Measurements from ENCODE around the gene HSPB2.
A peak's percentile ranks its signal among the peaks of the same experiment; 100 is the strongest.
"Not testable (repeated sequence)": the region's sequence is repeated elsewhere in the genome, so short reads cannot be mapped to it uniquely, and the experiment has no call there.

The HSPB2 gene

DNA sequence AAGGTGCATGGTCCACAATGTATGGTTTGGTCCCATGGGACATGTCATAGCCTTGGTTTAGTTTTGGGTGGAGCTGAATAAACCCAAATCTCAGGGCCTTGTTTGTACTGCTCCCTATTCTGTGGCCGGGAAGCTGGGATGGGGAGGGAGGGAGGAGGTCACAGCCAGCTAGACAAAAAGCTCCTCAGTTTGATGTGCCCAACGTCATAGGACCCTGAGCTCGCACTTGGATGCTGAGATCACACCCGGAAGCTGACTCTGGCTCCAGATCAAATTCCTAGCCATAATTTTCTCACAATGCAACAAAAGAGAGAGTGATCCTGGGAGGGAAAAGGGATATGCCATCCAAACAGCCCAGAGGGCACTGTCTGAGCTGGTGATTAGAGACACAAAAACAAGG lies 1.5 kb downstream of the HSPB2 start:
- peak; percentile 80 for DNase-seq (ENCODE audit: low spot score)

DNA sequence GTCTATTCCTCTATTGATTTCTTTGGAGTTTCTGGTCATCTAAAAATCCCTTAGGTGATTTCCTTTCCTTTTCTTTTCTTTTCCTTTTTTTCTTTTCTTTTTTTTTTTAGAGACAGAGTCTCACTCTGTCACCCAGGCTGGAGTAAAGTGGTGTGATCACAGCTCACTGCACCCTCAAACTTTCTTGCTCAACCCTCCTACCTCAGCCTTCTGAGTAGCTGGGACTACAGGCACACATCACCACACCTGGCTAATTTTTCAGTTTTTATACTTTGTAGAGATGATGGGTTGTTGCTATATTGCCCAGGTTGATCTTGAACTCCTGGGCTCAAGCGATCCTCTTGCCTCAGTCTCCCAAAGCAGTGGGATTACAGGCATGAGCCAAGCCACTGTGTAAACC lies 4.2 kb downstream of the HSPB2 start:
- no peak for DNase-seq (ENCODE audit: low spot score)

DNA sequence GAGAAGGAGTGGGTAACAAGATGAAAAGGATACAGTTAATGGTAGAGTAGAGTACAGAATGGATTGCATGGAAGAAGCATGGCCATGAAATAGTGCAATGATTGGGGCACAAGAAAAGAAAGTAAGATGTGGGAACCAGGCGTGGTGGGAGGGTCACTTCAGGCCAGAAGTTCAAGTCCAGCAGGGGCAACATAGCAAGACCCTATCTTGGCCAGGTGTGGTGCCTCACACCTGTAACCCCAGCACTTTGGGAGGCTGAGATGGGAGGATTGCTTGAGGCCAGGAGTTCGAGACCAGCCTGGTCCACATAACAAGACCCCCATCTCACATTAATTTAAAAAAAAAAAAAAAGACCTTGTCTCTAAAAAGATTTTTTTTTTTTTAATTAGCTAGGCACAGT lies 4.8 kb downstream of the HSPB2 start:
- no peak for DNase-seq (ENCODE audit: low spot score)

DNA sequence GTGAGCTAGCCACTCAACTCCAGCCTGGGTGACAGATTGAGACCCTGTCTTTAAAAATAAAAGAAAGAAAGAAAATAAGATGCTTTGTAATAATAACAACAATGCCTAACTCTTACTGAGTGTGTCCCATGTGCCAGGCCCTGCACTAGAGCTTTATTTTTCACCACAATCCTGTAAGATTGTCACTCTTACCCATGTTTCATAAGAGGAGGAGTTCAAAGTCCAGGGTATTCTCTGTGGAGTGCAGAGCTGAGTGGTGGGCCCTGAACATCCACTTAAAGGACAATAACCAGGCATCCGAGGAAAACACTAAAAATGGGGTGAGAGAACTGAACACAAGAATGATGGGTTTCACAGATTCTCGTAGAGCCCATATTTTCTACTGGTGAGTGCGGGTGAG lies 5.3 kb downstream of the HSPB2 start:
- no peak for DNase-seq (ENCODE audit: low spot score)

DNA sequence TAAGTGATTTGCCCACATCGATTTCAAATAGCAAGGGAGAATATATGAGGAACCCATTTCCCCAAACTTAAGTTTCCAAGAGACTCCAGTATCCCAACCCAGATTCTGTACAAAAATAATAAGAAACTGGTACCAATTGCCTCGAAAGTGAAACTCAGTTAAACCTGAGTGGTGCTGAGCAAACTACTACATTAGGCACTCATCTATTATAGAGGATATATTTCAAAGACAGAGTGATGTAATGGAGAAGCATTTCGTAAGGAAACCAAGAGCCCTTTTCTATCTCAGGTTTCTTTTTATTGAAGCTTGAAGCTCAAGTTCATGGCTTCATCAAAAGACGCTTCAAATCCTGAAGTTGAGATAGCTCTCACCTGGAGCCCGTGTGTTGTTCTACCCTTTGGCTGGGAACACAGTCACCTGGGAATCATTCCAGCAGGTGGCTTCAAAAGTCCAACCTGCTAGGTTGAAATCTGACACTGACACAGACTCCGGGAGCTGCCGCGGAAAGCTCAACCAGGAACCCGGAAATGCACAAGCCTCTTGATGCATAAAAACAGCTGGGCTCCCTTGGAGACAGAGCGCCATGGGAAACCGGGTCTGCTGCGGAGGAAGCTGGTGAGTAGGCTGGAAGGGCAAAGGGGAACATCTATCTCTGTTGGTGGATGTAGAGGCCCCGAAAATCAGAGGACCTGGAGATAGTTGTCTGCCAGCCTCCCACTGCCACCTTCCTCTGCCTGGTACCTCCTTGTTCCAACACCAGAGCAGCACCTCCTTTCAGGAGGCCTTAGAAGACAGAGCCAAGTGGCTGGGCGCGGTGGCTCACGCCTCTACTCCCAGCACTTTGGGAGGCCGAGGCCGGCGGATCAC lies 6.1 kb downstream of the HSPB2 start, which contains the start of gene C11orf52:
C11orf52 (plus strand) TSS at position 524 of the 867 bp plus-strand sequence; CDS start at position 584, 60 bp downstream.
- peak; percentile 94 for DNase-seq (ENCODE audit: low spot score)

DNA sequence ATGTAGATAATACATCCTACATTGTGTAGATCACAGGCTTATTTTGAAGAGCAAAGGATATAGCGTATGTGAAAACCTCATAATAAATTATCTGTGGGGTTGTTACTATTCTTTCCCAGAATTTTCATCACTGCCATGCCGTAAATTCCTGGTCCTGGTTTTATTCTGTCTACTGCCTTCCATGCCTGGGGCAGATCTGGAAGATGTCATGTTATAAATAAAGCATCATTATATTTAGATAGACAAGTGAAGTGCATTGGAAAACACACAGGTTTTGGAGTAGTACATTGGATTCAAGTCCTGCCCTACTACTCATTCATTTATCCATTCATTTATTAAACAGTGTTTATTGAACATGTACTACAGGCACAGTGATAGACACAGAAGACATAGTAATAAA lies 8.4 kb downstream of the HSPB2 start:
- DNase-seq (ENCODE audit: low spot score): no peak

DNA sequence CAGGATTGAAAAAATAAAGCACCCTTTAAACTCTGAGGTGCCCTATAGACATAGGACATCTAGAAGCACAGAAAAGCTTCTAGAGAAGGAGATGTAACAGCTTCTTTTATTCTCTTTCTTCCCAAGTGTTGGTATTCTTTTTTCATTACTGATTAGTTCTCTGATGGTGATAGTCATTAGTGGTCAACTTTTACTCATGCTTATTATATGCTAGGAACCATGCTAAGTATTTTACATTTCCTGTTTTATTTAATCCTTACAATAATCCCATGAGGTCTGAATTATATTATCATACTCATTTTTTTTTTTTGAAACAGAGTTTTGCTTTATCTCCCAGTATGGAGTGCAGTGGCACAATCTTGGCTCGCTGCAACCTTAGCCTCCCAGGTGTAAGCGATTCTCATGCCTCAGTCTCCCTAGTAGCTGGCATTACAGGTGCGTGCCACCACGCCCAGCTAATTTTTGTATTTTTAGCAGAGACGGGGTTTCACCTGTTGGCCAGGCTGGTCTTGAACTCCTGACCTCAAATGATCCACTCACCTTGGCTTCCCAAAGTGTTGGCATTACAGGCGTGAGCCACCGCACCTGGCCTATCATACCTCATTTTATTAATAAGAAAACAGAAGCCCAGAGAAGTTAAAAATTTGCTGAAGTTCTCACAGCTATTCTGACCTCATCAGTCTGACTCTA lies 9.2 kb downstream of the HSPB2 start:
- DNase-seq (ENCODE audit: low spot score): no peak

DNA sequence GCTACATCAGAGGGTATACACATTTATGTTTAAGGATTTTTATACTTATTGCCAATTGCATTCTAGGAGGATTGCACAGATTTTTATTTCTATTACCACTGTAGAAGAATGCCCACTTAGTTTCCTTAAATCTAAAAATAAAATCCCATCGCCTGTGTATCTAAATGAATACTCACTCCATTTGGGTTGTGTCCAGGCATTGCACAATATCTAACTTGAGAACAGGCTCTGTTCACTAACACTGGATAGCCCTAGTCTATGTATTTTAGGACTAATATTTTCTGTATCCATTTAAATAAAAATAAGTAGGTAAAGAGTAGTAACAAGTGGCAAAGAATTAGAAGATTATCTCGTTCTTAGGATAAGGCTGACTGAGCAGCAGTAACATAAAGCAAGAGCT lies 10.3 kb downstream of the HSPB2 start:
- DNase-seq (ENCODE audit: low spot score): peak; percentile 41

DNA sequence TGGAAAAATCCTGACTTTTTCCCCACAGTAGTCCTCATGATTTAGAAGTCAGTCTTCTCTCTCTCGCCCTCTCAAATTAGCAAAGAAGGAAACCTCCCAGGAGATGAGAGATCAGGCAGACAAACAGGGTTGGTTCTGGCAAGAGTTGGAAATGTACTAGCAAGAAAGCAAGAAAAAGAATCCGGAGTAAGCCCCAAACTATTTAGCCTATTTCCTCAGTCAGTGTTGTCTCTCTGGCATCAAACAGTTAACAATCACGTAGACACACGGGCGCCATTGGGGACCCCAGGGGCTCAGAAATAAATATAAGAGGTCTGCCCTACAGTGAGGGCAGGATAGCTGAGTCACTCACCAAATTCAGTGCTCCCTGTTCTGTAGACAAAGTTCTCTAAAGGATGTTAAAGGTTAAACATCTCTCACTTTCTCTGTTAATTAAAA lies 10.8 kb downstream of the HSPB2 start:
- DNase-seq (ENCODE audit: low spot score): peak; percentile 39

DNA sequence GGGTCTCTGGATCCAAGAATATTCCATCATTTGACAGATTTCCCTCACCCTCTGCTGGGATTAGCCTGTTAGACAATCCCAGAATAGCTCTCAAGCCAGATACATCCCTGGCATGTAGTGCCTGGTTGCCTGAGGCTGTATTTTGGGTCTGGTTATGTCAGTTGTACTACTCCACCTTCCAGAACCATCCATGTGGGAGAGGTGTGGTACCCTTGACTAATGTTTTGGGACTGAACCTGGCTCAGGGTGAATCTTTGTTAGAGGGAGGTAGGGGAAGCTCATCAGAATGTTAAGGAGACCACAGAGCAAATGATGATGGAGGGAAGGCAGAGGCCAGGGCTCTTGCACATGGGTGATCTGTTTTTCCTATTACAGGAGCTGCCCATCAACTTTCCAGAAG lies 11.4 kb downstream of the HSPB2 start:
- no peak for DNase-seq (ENCODE audit: low spot score)

DNA sequence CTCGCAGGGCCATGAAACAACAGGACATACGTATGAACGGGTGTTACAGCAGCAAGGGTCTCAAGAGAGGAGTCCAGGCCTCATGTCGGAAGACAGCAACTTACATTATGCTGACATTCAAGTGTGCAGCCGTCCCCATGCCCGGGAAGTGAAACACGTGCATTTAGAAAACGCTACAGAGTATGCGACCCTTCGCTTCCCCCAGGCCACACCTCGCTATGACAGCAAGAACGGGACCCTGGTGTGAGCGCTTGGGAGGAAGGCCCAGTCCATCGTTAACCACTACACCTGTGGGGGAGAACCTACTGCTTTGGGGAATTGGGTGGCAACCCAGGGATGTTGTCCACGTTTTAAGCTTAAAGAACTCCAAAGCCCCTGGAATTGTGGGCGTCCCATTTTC lies 13.4 kb downstream of the HSPB2 start:
- DNase-seq (ENCODE audit: low spot score): no peak

DNA sequence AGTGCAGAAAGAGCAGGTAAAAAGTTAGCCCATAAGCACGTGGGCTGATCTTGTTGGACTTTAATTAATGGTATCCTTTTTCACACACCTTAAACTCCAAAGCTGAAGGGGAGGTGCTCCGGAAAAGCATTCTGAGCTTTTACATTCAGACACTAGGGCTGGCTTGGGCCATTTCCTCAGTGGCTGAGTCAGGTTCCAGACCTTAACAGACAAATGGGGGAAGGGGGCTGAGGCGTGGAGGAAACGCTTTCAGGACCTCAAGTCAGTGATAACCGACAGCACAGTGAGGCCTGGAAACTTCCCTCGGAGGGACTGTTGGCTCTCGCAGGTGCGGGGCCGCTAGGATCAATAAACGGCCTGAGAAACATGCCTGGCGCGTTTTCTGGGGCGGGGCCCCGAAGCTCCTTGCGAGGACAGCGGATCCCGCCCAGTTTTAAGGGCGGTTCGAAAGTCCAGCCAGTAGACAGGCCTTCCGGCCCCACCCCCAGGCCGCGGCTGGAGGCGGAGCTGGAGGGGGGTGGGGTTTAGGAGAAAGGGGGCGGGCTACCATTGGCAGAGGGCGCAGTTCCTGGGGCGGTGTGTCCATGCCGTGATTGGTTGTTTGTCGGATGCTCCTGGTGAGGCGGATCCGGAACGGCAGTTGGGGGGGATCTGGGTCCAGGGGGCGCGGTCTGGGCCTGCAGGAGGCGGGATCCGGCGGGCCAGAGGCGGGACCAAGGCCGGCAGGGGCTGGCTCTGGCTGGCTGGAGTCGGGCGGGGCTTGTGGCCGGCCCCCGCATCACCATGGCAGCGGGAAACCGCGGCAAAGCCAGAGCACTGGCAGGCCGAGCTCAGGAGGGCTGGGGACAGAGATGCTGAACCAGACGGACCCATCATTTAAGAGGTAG lies 14.2 kb downstream of the HSPB2 start:
- DNase-seq (ENCODE audit: low spot score): peak; percentile 97

DNA sequence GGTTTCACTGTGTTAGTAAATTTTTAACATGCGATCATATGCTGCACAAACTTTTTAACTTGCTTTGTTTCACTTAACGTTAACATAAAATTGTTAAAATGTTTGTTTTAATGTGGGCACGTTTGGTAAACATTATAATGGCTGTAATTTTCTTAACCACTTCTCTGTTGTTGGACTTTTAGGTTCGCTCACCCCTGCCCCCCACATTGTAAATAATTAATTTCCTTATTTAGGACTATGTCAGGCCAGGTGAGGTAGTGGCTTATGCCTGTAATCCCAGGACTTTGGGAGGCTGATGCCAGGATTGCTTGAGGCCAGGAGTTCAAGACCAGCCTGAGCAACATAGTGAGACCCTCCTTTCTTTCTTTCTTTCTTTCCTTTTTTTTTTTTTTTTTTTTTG lies 17.9 kb downstream of the HSPB2 start:
- DNase-seq (ENCODE audit: low spot score): no peak

DNA sequence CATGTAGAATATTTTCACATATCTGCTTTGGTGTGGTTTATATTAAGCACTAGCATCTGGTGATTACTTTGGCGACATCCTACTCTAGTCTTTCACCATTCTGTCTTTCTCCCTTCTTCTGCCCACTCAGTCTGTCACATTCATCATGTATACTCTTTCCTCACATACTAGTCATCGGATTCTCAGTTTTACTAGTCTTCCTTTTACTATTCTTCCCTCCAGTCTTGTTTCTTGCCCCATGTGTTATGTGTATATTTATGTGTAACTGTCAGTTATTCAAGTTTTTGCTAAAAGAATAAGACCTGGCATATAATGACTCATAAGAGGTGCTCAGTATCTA lies 20.0 kb downstream of the HSPB2 start:
- no peak for DNase-seq (ENCODE audit: low spot score)

DNA sequence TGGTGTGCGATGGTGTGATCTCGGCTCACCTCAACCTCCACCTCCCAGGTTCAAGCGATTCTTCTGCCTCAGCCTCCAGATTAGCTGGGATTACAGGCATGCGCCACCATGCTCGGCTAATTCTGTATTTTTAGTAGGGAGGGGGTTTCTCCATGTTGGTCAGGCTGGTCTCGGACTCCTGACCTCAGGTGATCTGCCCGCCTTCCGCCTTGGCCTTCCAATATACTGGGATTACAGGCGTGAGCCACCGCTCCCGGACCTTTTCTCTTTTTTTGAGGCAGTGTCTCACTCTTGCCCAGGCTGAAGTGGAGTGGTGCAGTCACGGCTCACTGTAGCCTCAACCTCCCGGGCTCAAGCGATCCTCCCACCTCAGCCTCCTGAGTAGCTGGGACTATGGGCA lies 20.6 kb downstream of the HSPB2 start:
- DNase-seq (ENCODE audit: low spot score): not testable (repeated sequence)

DNA sequence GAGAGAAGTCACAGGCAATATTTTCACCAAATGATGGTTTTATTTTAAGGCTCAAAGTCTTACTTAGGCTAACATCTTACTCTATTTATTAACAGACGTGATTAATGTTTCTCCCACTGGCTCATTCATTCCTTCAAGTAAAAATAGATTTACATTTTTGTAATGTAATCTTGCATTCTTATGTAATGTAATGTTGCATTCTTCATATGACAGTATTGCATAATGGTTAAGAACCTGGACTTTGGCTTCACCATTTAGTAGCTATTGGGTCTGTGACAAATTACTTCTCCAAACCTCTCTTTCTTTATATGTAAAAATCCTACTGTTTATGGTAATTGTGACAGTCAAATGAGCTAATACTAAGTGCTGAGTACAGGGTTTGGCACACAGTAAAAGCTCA lies 21.3 kb downstream of the HSPB2 start:
- DNase-seq (ENCODE audit: low spot score): no peak

DNA sequence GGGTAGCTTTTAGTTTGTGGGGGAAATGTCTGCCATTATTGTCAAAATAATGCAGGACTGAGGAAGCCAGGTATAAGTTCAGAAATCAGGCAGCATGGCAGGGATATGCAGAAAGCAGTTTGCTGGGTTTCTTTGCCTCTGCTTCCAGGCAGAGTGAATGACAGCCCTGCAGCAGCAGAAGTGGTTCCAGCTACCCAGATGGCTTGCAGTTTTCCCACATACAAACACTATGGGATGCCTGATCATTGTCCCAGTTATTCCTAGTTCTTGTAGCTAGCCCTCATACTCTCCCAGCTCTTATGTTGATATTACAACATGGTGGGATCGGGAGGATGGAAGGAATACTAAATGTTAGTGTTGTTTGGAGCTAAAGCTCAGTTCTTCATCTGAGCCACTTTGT lies 21.8 kb downstream of the HSPB2 start:
- DNase-seq (ENCODE audit: low spot score): no peak

DNA sequence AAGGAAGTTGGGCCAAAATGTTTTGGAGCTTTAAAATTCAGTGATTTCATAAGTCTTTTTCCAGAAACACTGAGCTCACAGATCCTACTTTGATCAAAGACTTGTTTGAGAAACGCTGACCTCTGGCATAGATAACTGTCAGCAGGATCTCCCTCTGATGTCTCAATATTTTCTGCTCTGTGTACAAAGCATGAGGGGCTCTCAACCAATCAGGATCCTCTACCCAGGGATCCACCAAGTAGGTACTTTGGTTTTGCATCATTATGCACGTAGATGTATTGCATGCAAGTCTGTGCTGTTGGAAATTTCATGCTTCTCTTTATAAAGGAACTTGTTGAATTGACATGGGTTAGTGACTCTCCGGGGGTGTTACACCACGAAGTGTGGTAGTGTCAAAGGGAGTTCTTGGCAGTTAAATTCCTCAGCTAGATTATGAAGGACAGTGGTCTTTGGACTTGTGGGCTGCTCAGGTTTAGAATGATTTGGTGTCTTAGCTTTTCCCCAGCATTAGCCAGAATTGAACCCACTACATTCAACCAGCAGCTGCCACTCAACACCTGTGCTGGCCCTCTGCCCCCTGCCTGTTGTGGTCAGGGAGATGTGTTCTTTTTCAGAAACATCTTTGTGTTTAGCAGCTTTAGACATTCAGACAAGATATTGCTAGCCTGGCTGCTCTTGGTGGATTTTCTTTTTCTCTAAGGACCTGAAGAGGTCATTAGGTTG lies 22.9 kb downstream of the HSPB2 start:
- DNase-seq (ENCODE audit: low spot score): no peak

DNA sequence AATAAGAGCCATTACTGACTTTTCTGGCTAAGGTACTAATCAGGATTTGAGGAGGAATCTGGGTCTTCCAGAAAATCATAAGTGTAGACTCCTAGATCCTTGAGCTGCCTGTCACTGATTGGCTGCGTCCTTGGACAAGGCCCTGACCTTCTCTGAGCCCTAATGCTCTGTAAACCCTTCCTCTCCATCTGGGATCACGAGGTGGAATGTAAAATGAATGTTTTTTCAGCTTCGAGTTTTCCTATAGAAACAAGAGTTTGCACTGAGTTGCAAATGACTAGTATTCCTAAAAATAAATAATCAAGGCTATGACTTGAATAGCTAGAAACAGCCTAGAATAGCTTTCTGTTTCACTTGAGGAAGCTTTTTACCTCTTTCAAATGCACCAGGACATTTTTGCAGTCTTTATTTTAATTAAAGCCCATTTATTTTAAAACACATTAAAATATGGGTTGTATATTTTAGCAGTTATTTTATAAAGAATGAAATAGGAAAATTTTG lies 23.6 kb downstream of the HSPB2 start:
- no peak for DNase-seq (ENCODE audit: low spot score)

DNA sequence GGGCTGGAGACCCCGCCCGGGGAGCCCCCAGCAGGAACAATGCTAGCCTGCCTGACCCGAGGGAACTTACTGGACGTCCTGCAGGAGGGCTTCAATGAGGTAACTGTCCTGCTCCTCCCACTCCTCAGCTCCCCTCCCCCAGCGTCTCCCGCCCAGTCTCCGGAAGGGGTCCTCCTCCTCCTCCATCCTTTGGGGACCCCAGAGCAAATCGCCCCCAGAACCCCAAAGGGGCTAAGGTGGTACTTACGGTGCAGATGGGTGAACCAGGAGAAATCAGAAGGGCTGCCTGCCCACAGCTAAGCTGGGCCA lies 24.9 kb downstream of the HSPB2 start:
- DNase-seq (ENCODE audit: low spot score): no peak

DNA sequence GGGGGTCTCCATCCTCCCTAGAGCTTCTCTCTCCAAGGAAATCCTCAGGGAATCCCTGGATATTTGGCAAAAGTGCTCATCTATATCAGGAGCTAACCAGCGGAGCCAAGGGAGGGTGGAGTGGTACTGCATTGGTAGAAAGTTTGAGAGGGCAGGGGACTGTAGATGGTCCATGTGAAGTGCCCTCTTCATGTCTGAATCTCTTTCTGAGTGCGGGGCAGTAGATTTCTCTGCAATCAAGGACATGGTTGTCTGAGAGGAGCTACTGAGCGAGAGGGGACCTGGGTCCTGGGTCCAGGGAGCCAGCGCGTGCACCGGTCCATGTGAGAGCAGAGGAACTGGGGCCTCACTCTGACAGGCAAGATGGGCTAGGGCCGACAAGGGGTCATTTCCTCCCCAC lies 25.3 kb downstream of the HSPB2 start:
- DNase-seq (ENCODE audit: low spot score): no peak

DNA sequence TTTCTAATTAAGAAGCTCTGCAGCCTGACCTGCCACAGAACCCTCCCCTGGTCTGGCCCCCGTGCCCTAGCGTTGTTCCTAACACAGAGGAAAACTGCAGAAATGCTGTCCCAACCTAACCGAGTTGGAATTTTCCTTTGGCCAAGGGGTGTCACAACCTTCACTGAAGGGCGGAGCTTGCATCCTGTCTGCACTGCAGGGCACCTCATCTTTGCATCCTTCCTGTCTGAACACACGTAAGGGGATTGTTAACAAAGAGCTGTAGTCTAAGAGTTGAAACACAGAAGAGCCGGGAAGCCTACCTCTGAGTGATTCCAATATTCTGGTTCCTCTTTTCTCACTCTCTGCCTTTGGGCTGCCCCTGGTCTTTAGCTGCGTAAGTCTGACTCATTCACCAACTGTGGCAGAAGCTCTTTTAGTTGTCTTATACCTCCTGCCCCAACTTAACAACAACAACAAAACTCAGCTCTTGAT lies 26.2 kb downstream of the HSPB2 start:
- DNase-seq (ENCODE audit: low spot score): no peak

Measured in kidney tubule cell (primary cell).